ENCODE results near the gene AUH.

The AUH gene

GRCh38 chr9:91192381-91193086 lies 169.2 kb downstream of the AUH start:
- in situ Hi-C loops (cut with MboI; ENCODE audit: low sequenced_read_pairs): no loop called here

GRCh38 chr9:91191411-91192380 lies 170.0 kb downstream of the AUH start:
- in situ Hi-C loops (cut with MboI; ENCODE audit: low sequenced_read_pairs): no loop called here

- in situ Hi-C loops (cut with MboI; ENCODE audit: low sequenced_read_pairs): no loop called here
Measured at GRCh38 chr9:91190062-91190461, 171.7 kb downstream of the AUH start.

- in situ Hi-C loops (cut with MboI; ENCODE audit: low sequenced_read_pairs): no loop called here
Measured at GRCh38 chr9:91188719-91189590, 172.8 kb downstream of the AUH start.

GRCh38 chr9:91187965-91188344 lies 173.8 kb downstream of the AUH start:
- in situ Hi-C loops (cut with MboI; ENCODE audit: low sequenced_read_pairs): no loop called here

GRCh38 chr9:91187311-91187964 lies 174.3 kb downstream of the AUH start:
- in situ Hi-C loops (cut with MboI; ENCODE audit: low sequenced_read_pairs): no loop called here

GRCh38 chr9:91186632-91187108 lies 175.0 kb downstream of the AUH start:
- in situ Hi-C loops (cut with MboI; ENCODE audit: low sequenced_read_pairs): no loop called here

GRCh38 chr9:91185193-91185886 lies 176.4 kb downstream of the AUH start:
- in situ Hi-C loops (cut with MboI; ENCODE audit: low sequenced_read_pairs): no loop called here

- in situ Hi-C loops (cut with MboI; ENCODE audit: low sequenced_read_pairs): no loop called here
Measured at GRCh38 chr9:91182429-91183225, 179.1 kb downstream of the AUH start.

GRCh38 chr9:91181541-91181940 lies 180.2 kb downstream of the AUH start:
- in situ Hi-C loops (cut with MboI; ENCODE audit: low sequenced_read_pairs): no loop called here

- in situ Hi-C loops (cut with MboI; ENCODE audit: low sequenced_read_pairs): no loop called here
Measured at GRCh38 chr9:91180930-91181268, 180.8 kb downstream of the AUH start.

GRCh38 chr9:91180240-91180929 lies 181.3 kb downstream of the AUH start:
- in situ Hi-C loops (cut with MboI; ENCODE audit: low sequenced_read_pairs): no loop called here

GRCh38 chr9:91179237-91180138 lies 182.2 kb downstream of the AUH start:
- in situ Hi-C loops (cut with MboI; ENCODE audit: low sequenced_read_pairs): no loop called here

- in situ Hi-C loops (cut with MboI; ENCODE audit: low sequenced_read_pairs): no loop called here
Measured at GRCh38 chr9:91178281-91179236, 183.2 kb downstream of the AUH start.

- in situ Hi-C loops (cut with MboI; ENCODE audit: low sequenced_read_pairs): no loop called here
Measured at GRCh38 chr9:91177661-91178280, 183.9 kb downstream of the AUH start.

GRCh38 chr9:91177081-91177480 lies 184.6 kb downstream of the AUH start:
- in situ Hi-C loops (cut with MboI; ENCODE audit: low sequenced_read_pairs): no loop called here

Measured in hTERT RPE-1 (cell line).